Psoas muscle (tissue), 8 donors: ENCODE measurements around the gene MAN2A1. TPM values are rescaled to one million over a fixed set of nuclear protein-coding genes. Genes with fewer than 3 reads are reported as not detected.
"Not testable (repeated sequence)": the region's sequence is repeated elsewhere in the genome, so short reads cannot be mapped to it uniquely, and the experiment has no call there.

Source experiments
- ATAC-seq, 4 donors: fragments of 200-7000 bp; cut with Tn5 transposase; one replicate each; pipeline ENCODE4 v1.9.1; 2020; ENCODE audit warnings: moderate library complexity in 3 of 4, mild to moderate bottlenecking in 2 of 4
- DNase-seq, 2 donors: peaks; one replicate each; pipeline ENCODE4 v3.0.0-alpha.2; 2020
- H3K27ac ChIP-seq: fragments of 200-600 bp; one replicate; pipeline ENCODE4 v1.8.0; 2022
- H3K27me3 ChIP-seq, 3 donors: fragments of 200-600 bp in 1 of 3; one replicate each; pipeline versions ENCODE4 v1.6.1 to v1.8.0; 2013 to 2022; ENCODE audit warnings: low read length in 2 of 3, mild to moderate bottlenecking in 2 of 3, moderate library complexity in 1 of 3; ENCODE audit not compliant: insufficient read depth in 3 of 3
- H3K36me3 ChIP-seq, 2 donors: fragments of 200-600 bp in 1 of 2; one replicate each; pipeline versions ENCODE4 v1.6.1 to v1.8.0; 2013 to 2022; ENCODE audit warnings: low read depth in 1 of 2, mild to moderate bottlenecking in 1 of 2, moderate library complexity in 1 of 2; ENCODE audit not compliant: insufficient read depth in 1 of 2
- H3K4me1 ChIP-seq: fragments of 200-600 bp; one replicate; pipeline ENCODE4 v1.8.0; 2022
- H3K4me3 ChIP-seq: fragments of 200-600 bp; one replicate; pipeline ENCODE4 v1.8.0; 2022; ENCODE audit warnings: mild to moderate bottlenecking
- H3K9me3 ChIP-seq: fragments of 200-600 bp; one replicate; pipeline ENCODE4 v1.8.0; 2022
- CTCF ChIP-seq: fragments of 200-600 bp; IDR thresholded peaks from one replicate; pipeline ENCODE4 v1.8.0; 2022; ENCODE audit warnings: antibody characterized with exemption
- WGBS, 3 donors: extraction: QIAGEN DNeasy Blood & Tissue Kit; methylation state at CpG; one replicate each; pipeline versions ENCODE4 v1.1.6 to v1.1.7; 2013; 5-methylcytosine and 5-hydroxymethylcytosine counted together
- intact Hi-C, 2 donors: fragments of 100-400 bp; cut with DNase I; formaldehyde crosslinking; loops; one replicate each; pipeline versions ENCODE4 v1.11.0 to v1.14.2; 2022
- polyA plus RNA-seq, 3 donors: library from polyadenylated mRNA; stranded (reverse); fragments of 200-250 nt; gene quantifications; one replicate each; pipeline ENCODE4 v1.2.3, GENCODE V29; 2013
- total RNA-seq, 4 donors: library from RNA; stranded (reverse); fragmentation: NEBNext Ultra II Directional in 2 of 4; extraction: Animal tissue kit (Norgen Biotek cat#: 25700) in 2 of 4; gene quantifications; one replicate each; pipeline versions ENCODE4 v1.2.1 to v1.2.4, GENCODE V29; 2021 to 2023
- donor health status: healthy with polysubstance abuse.
- donor health status: DM: no; HTN: no; CAD: no; lungs with moderate emphysema.
- donor health status: Bipolar disorder and iron deficiency.
- donor health status: healthy.
- donor health status: DM: yes; HTN: yes; CAD: no.
- donor health status: DM: no; HTN: no; CAD: no.
- donor health status: DM: no; HTN: no; CAD: no.
- donor health status: DM: yes; HTN: yes; CAD: no.

Gene MAN2A1
- total and polyA plus RNA-seq, 7 donors = 4.2 to 18.3 (median 12.8) TPM

- H3K4me1 ChIP-seq = no peaks in the 10 kb centered on the region
- ATAC-seq = no peak
- no peak for TF ChIP-seq CTCF
- peaks cover 0 to 76% of the 10 kb centered on the region in 2 donors for H3K36me3 ChIP-seq
- 87 to 95% (median 89%) methylated on average over 6 of the region's 6 CpGs for WGBS, 3 donors
- H3K9me3 ChIP-seq = no peaks in the 10 kb centered on the region
- intact Hi-C loops = no loop called here
- H3K4me3 ChIP-seq = no peak overlapping the region
- no peak overlapping the region for H3K27ac ChIP-seq
- H3K27me3 ChIP-seq = no peaks in the 10 kb centered on the region
- no peak for DNase-seq
Measured at GRCh38 chr5:109826426-109826825, 136.7 kb downstream of the MAN2A1 start.

- no peak overlapping the region for H3K27ac ChIP-seq
- TF ChIP-seq CTCF = no peak
- intact Hi-C loops = no loop called here
- ATAC-seq (no peak), DNase-seq (no peak)
- no peak overlapping the region for H3K4me3 ChIP-seq
- H3K27me3 ChIP-seq = no peaks in the 10 kb centered on the region
- no peaks in the 10 kb centered on the region for H3K4me1 ChIP-seq
- peaks cover 0 to 57% of the 10 kb centered on the region in 2 donors for H3K36me3 ChIP-seq
- no peaks in the 10 kb centered on the region for H3K9me3 ChIP-seq
Measured at GRCh38 chr5:109829331-109829730, 139.6 kb downstream of the MAN2A1 start.

- no peaks in the 10 kb centered on the region for H3K27me3 ChIP-seq
- 84 to 98% (median 92%) methylated on average over 1 of the region's 1 CpG for WGBS, 3 donors
- no peak for TF ChIP-seq CTCF
- H3K36me3 ChIP-seq = peaks cover 0 to 42% of the 10 kb centered on the region in 2 donors
- no peaks in the 10 kb centered on the region for H3K4me1 ChIP-seq
- no peak for ATAC-seq
- no peak overlapping the region for H3K27ac ChIP-seq
- H3K9me3 ChIP-seq = no peaks in the 10 kb centered on the region
- DNase-seq = no peak
- no peak overlapping the region for H3K4me3 ChIP-seq
- intact Hi-C loops = loop anchor here in 1 of 2 donors (10.0 kb wide), 1 partner anchor 1274 kb away; no protein-coding TSS in a partner anchor
Measured at GRCh38 chr5:109830955-109831502, 141.3 kb downstream of the MAN2A1 start.

- intact Hi-C loops = loop anchor here in 1 of 2 donors (10.0 kb wide), 1 partner anchor 1272 kb away; no protein-coding TSS in a partner anchor
Measured at GRCh38 chr5:109832207-109833188, 142.8 kb downstream of the MAN2A1 start.

GRCh38 chr5:109833946-109834345, 144.2 kb downstream of the MAN2A1 start:
- Histone ChIP-seq H3K27me3 (no peaks in the 10 kb centered on the region), H3K4me1 (no peaks in the 10 kb centered on the region), H3K9me3 (no peaks in the 10 kb centered on the region), H3K36me3 (peaks cover 0 to 17% of the 10 kb centered on the region in 2 donors), H3K27ac (no peak overlapping the region), H3K4me3 (no peak overlapping the region)
- no peak for ATAC-seq
- DNase-seq = no peak
- TF ChIP-seq CTCF = no peak
- intact Hi-C loops = loop anchor here in 1 of 2 donors (10.0 kb wide), 1 partner anchor 1271 kb away; no protein-coding TSS in a partner anchor
- WGBS, 3 donors = 71 to 89% (median 74%) methylated on average over 3 of the region's 3 CpGs

More at GRCh38 chr5:109832207-109833188, 142.8 kb downstream of the MAN2A1 start:
- H3K4me1 ChIP-seq, H3K27me3 ChIP-seq, H3K27ac ChIP-seq, DNase-seq, H3K9me3 ChIP-seq, H3K4me3 ChIP-seq, ATAC-seq: not testable (repeated sequence)
- peaks cover 0 to 28% of the 10 kb centered on the region in 2 donors for H3K36me3 ChIP-seq
- 95 to 96% (median 95%) methylated on average over 29 to 41 of the region's 42 CpGs for WGBS, 3 donors
